HEK293 (cell line): ENCODE data around the gene KCNAB2.

Experiments
- CTCF ChIA-PET: fragments of 350-600 bp; formaldehyde crosslinking; extraction: SDS; loops from one replicate; lab custom pipeline; 2021; ENCODE audit warnings: antibody characterized with exemption; lab: Yijun Ruan, JAX
- POLR2A ChIA-PET: fragments of 300-600 bp; formaldehyde crosslinking; extraction: SDS; loops from one replicate; lab custom pipeline; 2020; ENCODE audit warnings: antibody characterized with exemption, inconsistent platforms; lab: Yijun Ruan, JAX
- H3K27ac ChIP-seq: fragments of 200-500 bp; sonication (Bioruptor generic); 2 replicates; pipeline ENCODE4 v1.5.1; 2014; ENCODE audit warnings: low read depth, low read length, control low read depth, inconsistent platforms; ENCODE audit errors: extremely low read depth
- H3K36me3 ChIP-seq, 2 experiments: fragments of 200-500 bp in 1 of 2; sonication (Bioruptor generic) in 1 of 2; 1 replicate in 1 of 2; 2 replicates in 1 of 2; pipeline ENCODE4 v1.5.1; 2014 to 2017; ENCODE audit warnings: inconsistent platforms in 2 of 2, low read length in 2 of 2; ENCODE audit not compliant: control insufficient read depth in 2 of 2, insufficient read depth in 1 of 2
- H3K4me1 ChIP-seq: fragments of 200-500 bp; sonication (Bioruptor generic); 2 replicates; pipeline ENCODE4 v1.5.1; 2014; ENCODE audit warnings: mild to moderate bottlenecking, low read length, inconsistent platforms; ENCODE audit not compliant: control insufficient read depth, insufficient read depth
- H3K4me3 ChIP-seq: 2 replicates; pipeline ENCODE4 v1.5.1; 2011; ENCODE audit warnings: low read depth, mild to moderate bottlenecking, control low read depth, low read length, moderate library complexity
- H3K9me3 ChIP-seq: fragments of 200-500 bp; sonication (Bioruptor generic); 2 replicates; pipeline ENCODE4 v1.5.1; 2014; ENCODE audit warnings: low read depth, low read length, inconsistent platforms; ENCODE audit not compliant: control insufficient read depth, insufficient read depth
- EGR2 ChIP-seq: fragments of 450-650 bp; formaldehyde crosslinking; IDR thresholded peaks from 2 replicates; pipeline ENCODE4 v1.5.1; 2016; ENCODE audit warnings: low read depth, missing biosample characterization, missing genetic modification characterization
- GLI4 ChIP-seq: fragments of 450-650 bp; formaldehyde crosslinking; IDR thresholded peaks from 2 replicates; pipeline ENCODE4 v1.5.1; 2016; ENCODE audit warnings: missing biosample characterization, missing genetic modification characterization
- HOXA7 ChIP-seq: sonication (generic); formaldehyde crosslinking; IDR thresholded peaks from 2 replicates; pipeline ENCODE4 v1.8.1; 2022; ENCODE audit warnings: missing genetic modification reagents, borderline replicate concordance
- SCRT1 ChIP-seq: fragments of 450-650 bp; formaldehyde crosslinking; IDR thresholded peaks from 2 replicates; pipeline ENCODE4 v1.5.1; 2016; ENCODE audit warnings: missing biosample characterization, missing genetic modification characterization, borderline replicate concordance
- SP2 ChIP-seq: fragments of 450-650 bp; formaldehyde crosslinking; IDR thresholded peaks from 2 replicates; pipeline ENCODE4 v1.5.1; 2016; ENCODE audit warnings: missing biosample characterization, missing genetic modification characterization
- TRIM28 ChIP-seq: IDR thresholded peaks from 2 replicates; pipeline ENCODE4 v1.6.1; 2011; ENCODE audit warnings: low read length, control low read depth, borderline replicate concordance
- ZBTB8A ChIP-seq: fragments of 450-650 bp; formaldehyde crosslinking; IDR thresholded peaks from 2 replicates; pipeline ENCODE4 v1.5.1; 2016; ENCODE audit warnings: missing biosample characterization, missing genetic modification characterization
- ZFHX2 ChIP-seq: fragments of 450-650 bp; formaldehyde crosslinking; conservative IDR thresholded peaks from 2 replicates; pipeline ENCODE4 v1.5.1; 2016; ENCODE audit warnings: missing biosample characterization, missing genetic modification characterization
- ZIC2 ChIP-seq: fragments of 450-650 bp; formaldehyde crosslinking; IDR thresholded peaks from 2 replicates; pipeline ENCODE4 v1.5.1; 2016; ENCODE audit warnings: missing biosample characterization, missing genetic modification characterization
- ZNF138 ChIP-seq: fragments of 450-650 bp; formaldehyde crosslinking; IDR thresholded peaks from 2 replicates; pipeline ENCODE4 v1.5.1; 2016; ENCODE audit warnings: missing biosample characterization, missing genetic modification characterization, borderline replicate concordance
- ZNF155 ChIP-seq: fragments of 450-650 bp; formaldehyde crosslinking; IDR thresholded peaks from 2 replicates; pipeline ENCODE4 v1.5.1; 2016; ENCODE audit warnings: missing biosample characterization, missing genetic modification characterization
- ZNF394 ChIP-seq: fragments of 450-650 bp; formaldehyde crosslinking; IDR thresholded peaks from 2 replicates; pipeline ENCODE4 v1.5.1; 2016; ENCODE audit warnings: missing biosample characterization, missing genetic modification characterization, mild to moderate bottlenecking, moderate library complexity, borderline replicate concordance
- ZNF529 ChIP-seq: fragments of 450-650 bp; formaldehyde crosslinking; IDR thresholded peaks from 2 replicates; pipeline ENCODE4 v1.5.1; 2017; ENCODE audit warnings: missing genetic modification characterization, missing biosample characterization; ENCODE audit not compliant: insufficient replicate concordance
- ZNF585B ChIP-seq: fragments of 450-650 bp; formaldehyde crosslinking; IDR thresholded peaks from 2 replicates; pipeline ENCODE4 v1.5.1; 2016; ENCODE audit warnings: missing biosample characterization, missing genetic modification characterization
- ZNF707 ChIP-seq: fragments of 450-650 bp; formaldehyde crosslinking; IDR thresholded peaks from 2 replicates; pipeline ENCODE4 v1.5.1; 2016; ENCODE audit warnings: missing biosample characterization, missing genetic modification characterization
- TF ChIP-seq, protein P1 (sequence below): fragments of 450-650 bp; formaldehyde crosslinking; IDR thresholded peaks from 2 replicates; pipeline ENCODE4 v1.5.1; 2016; ENCODE audit warnings: missing biosample characterization, missing genetic modification characterization
- TF ChIP-seq, protein P2 (sequence below): fragments of 450-650 bp; formaldehyde crosslinking; IDR thresholded peaks from 2 replicates; pipeline ENCODE4 v1.5.1; 2016; ENCODE audit warnings: missing biosample characterization, missing genetic modification characterization

Gene KCNAB2

DNA sequence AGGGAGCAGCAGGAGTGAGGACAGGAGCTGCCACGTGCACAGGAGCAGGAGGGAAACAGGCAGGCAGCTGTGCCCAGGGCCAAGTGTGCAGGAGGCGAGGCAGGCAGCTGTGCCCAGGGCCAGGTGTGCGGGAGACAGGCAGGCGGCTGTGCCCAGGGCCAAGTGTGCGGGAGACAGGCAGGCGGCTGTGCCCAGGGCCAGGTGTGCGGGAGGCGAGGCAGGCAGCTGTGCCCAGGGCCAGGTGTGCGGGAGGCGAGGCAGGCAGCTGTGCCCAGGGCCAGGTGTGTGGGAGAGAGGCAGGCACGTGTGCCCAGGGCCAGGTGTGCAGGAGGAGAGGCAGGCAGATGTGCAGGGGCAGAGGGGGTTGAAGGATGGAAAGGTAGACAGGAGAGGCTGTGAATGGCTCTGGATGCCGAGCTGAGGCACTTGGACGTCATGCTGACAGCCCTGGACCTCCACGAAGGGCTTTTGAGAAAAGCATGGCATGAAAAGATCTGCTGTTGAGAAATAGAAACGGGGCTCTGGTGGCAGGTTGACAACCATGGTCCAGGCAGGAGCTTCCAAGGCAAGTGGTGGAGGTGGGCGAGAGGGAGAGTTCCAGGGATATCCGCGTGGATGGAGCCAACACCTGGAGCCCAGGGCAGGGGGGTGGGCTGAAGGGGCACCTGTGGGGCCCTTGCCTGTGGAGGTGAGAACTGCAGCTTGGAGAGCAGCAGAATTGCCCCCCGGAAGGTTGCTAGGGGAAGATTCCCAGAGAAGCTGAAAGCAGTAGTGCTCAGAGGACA lies 34.3 kb upstream of the KCNAB2 start:
- Histone ChIP-seq H3K27ac (no peak overlapping the region), H3K9me3 (no peaks in the 10 kb centered on the region), H3K36me3 (no peaks in the 10 kb centered on the region), H3K4me3 (no peak overlapping the region), H3K4me1 (no peaks in the 10 kb centered on the region)
- POLR2A ChIA-PET = no interaction called here
- CTCF ChIA-PET = interaction anchor here (1.9 kb wide), 1 partner anchor 23 kb away, joined by 4 read pairs; no protein-coding TSS in a partner anchor
- TF ChIP-seq HOXA7 (CRISPR knock-in tag) (no peak), TRIM28 (no peak), ZNF585B (no peak), GLI4 (tag by site-specific recombination) (no peak)

DNA sequence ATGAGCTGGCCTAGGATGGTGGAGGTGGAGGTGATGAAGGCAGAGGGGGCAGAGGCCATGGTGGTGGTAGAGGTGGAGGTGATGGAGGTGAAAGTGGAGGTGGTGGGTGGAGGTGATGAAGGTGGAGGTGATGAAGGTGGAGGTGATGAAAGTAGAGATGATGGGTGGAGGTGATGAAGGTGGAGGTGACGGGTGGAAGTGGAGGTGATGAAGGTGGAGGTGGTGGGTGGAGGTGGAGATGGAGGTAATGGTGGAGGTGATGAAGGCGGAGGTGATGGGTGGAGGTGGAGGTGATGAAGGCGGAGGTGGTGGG lies 33.8 kb upstream of the KCNAB2 start:
- H3K4me3 ChIP-seq = no peak overlapping the region
- no peak overlapping the region for H3K27ac ChIP-seq
- TF ChIP-seq ZNF707 (tag by site-specific recombination) = no peak
- TF ChIP-seq ZNF394 = no peak
- no peak for TF ChIP-seq ZNF155
- TF ChIP-seq ZFHX2 (tag by site-specific recombination) = peak; percentile 70
- no peak for TF ChIP-seq SP2 (tag by site-specific recombination)
- no peak for TF ChIP-seq ZNF138 (tag by site-specific recombination)
- peak; percentile 89 for TF ChIP-seq EGR2 (tag by site-specific recombination)
- TF ChIP-seq, protein P1, sequence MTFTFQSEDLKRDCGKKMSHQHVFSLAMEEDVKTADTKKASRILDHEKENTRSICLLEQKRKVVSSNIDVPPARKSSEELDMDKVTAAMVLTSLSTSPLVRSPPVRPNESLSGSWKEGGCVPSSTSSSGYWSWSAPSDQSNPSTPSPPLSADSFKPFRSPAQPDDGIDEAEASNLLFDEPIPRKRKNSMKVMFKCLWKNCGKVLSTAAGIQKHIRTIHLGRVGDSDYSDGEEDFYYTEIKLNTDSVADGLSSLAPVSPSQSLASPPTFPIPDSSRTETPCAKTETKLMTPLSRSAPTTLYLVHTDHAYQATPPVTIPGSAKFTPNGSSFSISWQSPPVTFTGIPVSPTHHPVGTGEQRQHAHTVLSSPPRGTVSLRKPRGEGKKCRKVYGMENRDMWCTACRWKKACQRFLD = no peak
- no peak for TF ChIP-seq SCRT1 (tag by site-specific recombination)
- ChIA-PET CTCF (no interaction called here), POLR2A (no interaction called here)
- no peaks in the 10 kb centered on the region for H3K9me3 ChIP-seq
- no peaks in the 10 kb centered on the region for H3K36me3 ChIP-seq
- no peaks in the 10 kb centered on the region for H3K4me1 ChIP-seq

DNA sequence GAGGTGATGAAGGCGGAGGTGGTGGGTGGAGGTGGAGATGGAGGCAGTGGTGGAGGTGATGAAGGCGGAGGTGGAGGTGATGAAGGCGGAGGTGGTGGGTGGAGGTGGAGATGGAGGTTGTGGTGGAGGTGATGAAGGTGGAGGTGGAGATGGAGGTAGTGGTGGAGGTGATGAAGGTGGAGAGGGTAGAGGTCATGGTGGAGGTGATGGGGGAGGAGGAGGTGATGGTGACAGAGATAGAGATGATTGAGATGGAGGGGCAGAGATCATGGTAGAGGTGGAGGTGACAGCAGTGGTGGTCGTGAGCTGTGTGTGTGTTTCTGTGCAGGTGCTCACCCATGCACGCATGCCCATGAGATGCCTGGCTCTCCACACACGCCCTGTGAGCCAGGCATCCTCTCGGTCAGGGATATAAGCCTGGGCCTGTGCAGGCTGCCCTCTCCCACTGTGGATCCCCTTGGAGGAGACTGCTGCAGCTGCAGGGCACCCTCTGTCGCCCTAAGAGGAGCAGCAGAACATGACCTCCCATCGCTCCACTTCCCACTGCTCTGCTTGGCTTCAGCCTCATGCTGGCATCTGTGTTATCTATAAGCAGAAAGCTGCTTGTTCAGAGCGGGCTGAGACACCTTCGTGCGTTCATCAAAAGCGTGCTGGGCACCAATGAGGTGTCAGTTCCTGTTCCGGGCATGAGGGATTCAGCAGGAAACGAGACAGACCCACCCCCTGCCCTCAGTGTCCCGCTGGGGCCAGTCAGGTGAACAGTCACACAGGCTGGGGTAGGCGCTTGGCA lies 33.0 kb upstream of the KCNAB2 start:
- Histone ChIP-seq H3K4me1 (no peaks in the 10 kb centered on the region), H3K27ac (no peak overlapping the region), H3K4me3 (no peak overlapping the region), H3K9me3 (no peaks in the 10 kb centered on the region), H3K36me3 (no peaks in the 10 kb centered on the region)
- ChIA-PET CTCF (no interaction called here), POLR2A (interaction anchor here (0.8 kb wide), 1 partner anchor 12 kb away, joined by 3 read pairs; no protein-coding TSS in a partner anchor)
- TF ChIP-seq ZIC2 (tag by site-specific recombination) = peak; percentile 65
- TF ChIP-seq EGR2 (tag by site-specific recombination) = peak; percentile 76; the same call in 1 of the 2 replicates
- TF ChIP-seq ZFHX2 (tag by site-specific recombination) = peak; percentile 58; the same call in 1 of the 2 replicates
- no peak for TF ChIP-seq ZBTB8A (tag by site-specific recombination)

DNA sequence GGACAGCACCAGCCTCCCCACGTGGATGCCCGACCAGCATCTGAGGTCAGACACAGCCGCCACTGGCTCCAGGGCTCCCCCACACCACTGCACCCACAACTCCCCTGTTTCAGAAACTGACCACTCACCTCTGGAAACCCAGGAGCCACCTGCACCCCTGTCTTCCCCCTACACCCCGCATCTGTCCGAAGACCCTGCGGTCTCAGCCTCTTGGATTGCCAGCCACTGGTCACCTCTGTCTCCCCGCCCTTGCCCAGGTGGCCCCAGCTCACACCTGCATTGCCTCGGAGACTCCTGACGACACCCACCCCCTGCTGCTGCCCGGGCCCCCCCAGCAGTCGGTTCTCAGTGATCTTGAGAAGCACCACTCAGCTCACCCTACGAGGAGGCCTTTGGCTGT lies 32.2 kb upstream of the KCNAB2 start:
- Histone ChIP-seq H3K4me1 (no peaks in the 10 kb centered on the region), H3K9me3 (no peaks in the 10 kb centered on the region), H3K27ac (no peak overlapping the region), H3K36me3 (no peaks in the 10 kb centered on the region), H3K4me3 (no peak overlapping the region)
- POLR2A ChIA-PET = interaction anchor here (0.8 kb wide), 1 partner anchor 12 kb away, joined by 3 read pairs; no protein-coding TSS in a partner anchor
- CTCF ChIA-PET = no interaction called here
- TF ChIP-seq ZNF529 (tag by site-specific recombination) = no peak
- TF ChIP-seq, protein P1 = no peak
- TF ChIP-seq, protein P2, sequence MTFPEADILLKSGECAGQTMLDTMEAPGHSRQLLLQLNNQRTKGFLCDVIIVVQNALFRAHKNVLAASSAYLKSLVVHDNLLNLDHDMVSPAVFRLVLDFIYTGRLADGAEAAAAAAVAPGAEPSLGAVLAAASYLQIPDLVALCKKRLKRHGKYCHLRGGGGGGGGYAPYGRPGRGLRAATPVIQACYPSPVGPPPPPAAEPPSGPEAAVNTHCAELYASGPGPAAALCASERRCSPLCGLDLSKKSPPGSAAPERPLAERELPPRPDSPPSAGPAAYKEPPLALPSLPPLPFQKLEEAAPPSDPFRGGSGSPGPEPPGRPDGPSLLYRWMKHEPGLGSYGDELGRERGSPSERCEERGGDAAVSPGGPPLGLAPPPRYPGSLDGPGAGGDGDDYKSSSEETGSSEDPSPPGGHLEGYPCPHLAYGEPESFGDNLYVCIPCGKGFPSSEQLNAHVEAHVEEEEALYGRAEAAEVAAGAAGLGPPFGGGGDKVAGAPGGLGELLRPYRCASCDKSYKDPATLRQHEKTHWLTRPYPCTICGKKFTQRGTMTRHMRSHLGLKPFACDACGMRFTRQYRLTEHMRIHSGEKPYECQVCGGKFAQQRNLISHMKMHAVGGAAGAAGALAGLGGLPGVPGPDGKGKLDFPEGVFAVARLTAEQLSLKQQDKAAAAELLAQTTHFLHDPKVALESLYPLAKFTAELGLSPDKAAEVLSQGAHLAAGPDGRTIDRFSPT (tag by site-specific recombination) = no peak
